Keratinocyte (primary cell): ENCODE data around the gene KRT38. TPM values are rescaled to one million over a fixed set of nuclear protein-coding genes. Genes with fewer than 3 reads are reported as not detected.

ENCODE experiments used
- DNase-seq: peaks from one replicate; pipeline ENCODE4 v3.0.0-alpha.2; 2011; ENCODE audit warnings: low read depth, missing footprints, low spot score
- FAIRE-seq: peaks from 2 replicates; lab custom pipeline; 2011; peaks lifted over from hg19 to GRCh38; lab: Jason Lieb, UNC
- H2AFZ ChIP-seq: 2 replicates; pipeline ENCODE4 v1.6.0; 2012; ENCODE audit warnings: low read length, control low read depth, inconsistent platforms; ENCODE audit not compliant: control insufficient read depth
- H3K27ac ChIP-seq: 2 replicates; pipeline ENCODE4 v1.5.1; 2011; ENCODE audit warnings: low read length; ENCODE audit not compliant: control insufficient read depth, insufficient read depth
- H3K27me3 ChIP-seq: 3 replicates; pipeline ENCODE4 v1.6.0; 2011; ENCODE audit warnings: low read length; ENCODE audit not compliant: control insufficient read depth, insufficient read depth; ENCODE audit errors: extremely low read depth
- H3K36me3 ChIP-seq, 2 experiments: 2 replicates in 1 of 2; 3 replicates in 1 of 2; pipeline ENCODE4 v1.5.1; 2011; ENCODE audit warnings: low read length in 2 of 2, mild to moderate bottlenecking in 1 of 2; ENCODE audit not compliant: control insufficient read depth in 2 of 2, insufficient read depth in 2 of 2; ENCODE audit errors: extremely low read depth in 1 of 2
- H3K4me1 ChIP-seq: 3 replicates; pipeline ENCODE4 v1.5.1; 2011; ENCODE audit warnings: low read length; ENCODE audit not compliant: control insufficient read depth, insufficient read depth; ENCODE audit errors: extremely low read depth
- H3K4me2 ChIP-seq: 3 replicates; pipeline ENCODE4 v1.6.0; 2011; ENCODE audit warnings: low read depth, low read length; ENCODE audit not compliant: control insufficient read depth, insufficient read depth; ENCODE audit errors: extremely low read depth
- H3K4me3 ChIP-seq, 3 experiments: fragments of 200-600 bp in 1 of 3; sonication (generic) in 1 of 3; 2 replicates in 2 of 3; 3 replicates in 1 of 3; pipeline ENCODE4 v1.5.1; 2011 to 2016; ENCODE audit warnings: low read length in 3 of 3, mild to moderate bottlenecking in 3 of 3, control low read depth in 2 of 3, inconsistent platforms in 1 of 3, low read depth in 1 of 3, mixed read lengths in 1 of 3, mixed run types in 1 of 3, moderate library complexity in 1 of 3; ENCODE audit not compliant: control insufficient read depth in 2 of 3, insufficient read depth in 2 of 3; ENCODE audit errors: extremely low read depth in 1 of 3
- H3K79me2 ChIP-seq: 2 replicates; pipeline ENCODE4 v1.6.0; 2012; ENCODE audit warnings: low read length; ENCODE audit not compliant: control insufficient read depth, insufficient read depth
- H3K9ac ChIP-seq: 3 replicates; pipeline ENCODE4 v1.6.0; 2011; ENCODE audit warnings: low read length; ENCODE audit not compliant: control insufficient read depth, insufficient read depth; ENCODE audit errors: extremely low read depth
- H3K9me1 ChIP-seq: 3 replicates; pipeline ENCODE4 v1.6.0; 2011; ENCODE audit warnings: low read length; ENCODE audit not compliant: control insufficient read depth, insufficient read depth; ENCODE audit errors: extremely low read depth
- H3K9me3 ChIP-seq: 2 replicates; pipeline ENCODE4 v1.5.1; 2012; ENCODE audit warnings: low read depth, low read length; ENCODE audit not compliant: control insufficient read depth
- H4K20me1 ChIP-seq: 3 replicates; pipeline ENCODE4 v1.6.0; 2011; ENCODE audit warnings: low read length; ENCODE audit not compliant: control insufficient read depth, insufficient read depth; ENCODE audit errors: extremely low read depth
- EZH2 ChIP-seq: IDR thresholded peaks from one replicate; pipeline ENCODE4 v1.6.1; 2012; ENCODE audit warnings: inconsistent platforms, mild to moderate bottlenecking, low read length, moderate library complexity
- dilution Hi-C: fragments of 300-500 bp; cut with MboI; formaldehyde crosslinking; loops from one replicate; pipeline ENCODE4 v1.7.0; 2020; ENCODE audit warnings: low sequenced_read_pairs; ENCODE audit not compliant: extremely low pct_ligation_motif_present
- polyA plus RNA-seq, 5 experiments: library from polyadenylated mRNA; depleted of rRNA in 3 of 5; stranded (reverse) in 3 of 5; stranded (forward) in 1 of 5; unstranded in 1 of 5; fragments of >200 nt; gene quantifications; 1 replicate in 1 of 5; 2 replicates in 3 of 5; 3 replicates in 1 of 5; pipeline versions ENCODE4 v1.2.1 to v1.2.3, GENCODE V29; 2011 to 2012; ENCODE audit warnings: missing spikeins in 2 of 5, low read depth in 1 of 5, low replicate concordance in 1 of 5
- TF ChIP-seq, protein P1 (sequence below), 3 experiments: IDR thresholded peaks in 1 of 3; conservative IDR thresholded peaks in 1 of 3; optimal IDR thresholded peaks in 1 of 3; 2 replicates in 2 of 3; 3 replicates in 1 of 3; pipeline versions ENCODE3 to v1.5.1; 2011; ENCODE audit warnings: low read length in 3 of 3, mild to moderate bottlenecking in 3 of 3, moderate library complexity in 2 of 3, control low read depth in 1 of 3, inconsistent platforms in 1 of 3; ENCODE audit not compliant: insufficient read depth in 2 of 3; ENCODE audit errors: extremely low read depth in 1 of 3

The KRT38 gene
- polyA plus RNA-seq, 1 donor (not counting 4 experiments of a cell fraction or from before 2014, with no cell fraction given) = not detected

GRCh38 chr17:41462705-41463104, 21.9 kb upstream of the KRT38 start:
- peaks cover 16% of the 10 kb centered on the region for H3K4me1 ChIP-seq
- H3K27me3 ChIP-seq = no peaks in the 10 kb centered on the region
- DNase-seq = no peak
- no peak overlapping the region for H3K27ac ChIP-seq
- FAIRE-seq = no peak
- no peaks in the 10 kb centered on the region for H3K9me1 ChIP-seq
- H3K4me2 ChIP-seq = no peak overlapping the region
- H2AFZ ChIP-seq = no peak overlapping the region
- H3K36me3 ChIP-seq = no peaks in the 10 kb centered on the region
- no peaks in the 10 kb centered on the region for H4K20me1 ChIP-seq
- no peak overlapping the region for H3K9ac ChIP-seq
- dilution Hi-C loops = no loop called here
- no peaks in the 10 kb centered on the region for H3K79me2 ChIP-seq
- H3K4me3 ChIP-seq = no peak overlapping the region
- TF ChIP-seq, protein P1, sequence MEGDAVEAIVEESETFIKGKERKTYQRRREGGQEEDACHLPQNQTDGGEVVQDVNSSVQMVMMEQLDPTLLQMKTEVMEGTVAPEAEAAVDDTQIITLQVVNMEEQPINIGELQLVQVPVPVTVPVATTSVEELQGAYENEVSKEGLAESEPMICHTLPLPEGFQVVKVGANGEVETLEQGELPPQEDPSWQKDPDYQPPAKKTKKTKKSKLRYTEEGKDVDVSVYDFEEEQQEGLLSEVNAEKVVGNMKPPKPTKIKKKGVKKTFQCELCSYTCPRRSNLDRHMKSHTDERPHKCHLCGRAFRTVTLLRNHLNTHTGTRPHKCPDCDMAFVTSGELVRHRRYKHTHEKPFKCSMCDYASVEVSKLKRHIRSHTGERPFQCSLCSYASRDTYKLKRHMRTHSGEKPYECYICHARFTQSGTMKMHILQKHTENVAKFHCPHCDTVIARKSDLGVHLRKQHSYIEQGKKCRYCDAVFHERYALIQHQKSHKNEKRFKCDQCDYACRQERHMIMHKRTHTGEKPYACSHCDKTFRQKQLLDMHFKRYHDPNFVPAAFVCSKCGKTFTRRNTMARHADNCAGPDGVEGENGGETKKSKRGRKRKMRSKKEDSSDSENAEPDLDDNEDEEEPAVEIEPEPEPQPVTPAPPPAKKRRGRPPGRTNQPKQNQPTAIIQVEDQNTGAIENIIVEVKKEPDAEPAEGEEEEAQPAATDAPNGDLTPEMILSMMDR (optimal IDR thresholded peaks at IDR 0.05 in 1 of 3, IDR thresholded peaks at IDR 0.05 in 1 of 3, conservative IDR thresholded peaks at IDR 0.05 in 1 of 3; ENCODE audit: extremely low read depth in 1 of 3, insufficient read depth in 2 of 3, low read length in 3 of 3) = no peak
- TF ChIP-seq EZH2 = no peak
- H3K9me3 ChIP-seq = no peaks in the 10 kb centered on the region

DNA sequence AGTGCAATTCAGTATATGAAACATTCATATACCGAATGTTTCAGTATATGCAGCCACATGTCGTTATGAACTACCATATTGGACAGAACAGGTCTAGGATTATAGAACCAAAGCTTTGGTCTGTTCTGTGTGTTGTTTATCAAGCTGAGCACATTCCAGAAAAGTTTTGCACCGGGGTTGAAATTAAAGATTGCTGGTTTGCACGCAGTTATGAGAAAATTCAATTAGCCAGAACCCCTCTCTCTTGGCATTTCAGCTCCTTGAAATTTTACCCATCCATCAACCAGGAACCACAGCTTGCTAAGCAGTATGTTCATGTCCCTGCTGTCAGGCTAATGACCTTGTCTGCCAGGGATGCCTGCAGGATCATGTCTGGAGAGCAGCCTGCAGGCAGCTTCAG, 16.9 kb upstream of the KRT38 start:
- Histone ChIP-seq H3K79me2 (no peaks in the 10 kb centered on the region), H3K9me1 (no peaks in the 10 kb centered on the region), H3K4me3 (no peak overlapping the region), H3K4me1 (peaks cover 3% of the 10 kb centered on the region), H3K9me3 (no peaks in the 10 kb centered on the region), H2AFZ (no peak overlapping the region), H3K36me3 (no peaks in the 10 kb centered on the region), H3K27ac (no peak overlapping the region), H3K4me2 (no peak overlapping the region), H3K9ac (no peak overlapping the region), H4K20me1 (no peaks in the 10 kb centered on the region), H3K27me3 (no peaks in the 10 kb centered on the region)
- no peak for DNase-seq
- dilution Hi-C loops = no loop called here
- peak; percentile 5 for FAIRE-seq
- TF ChIP-seq, protein P1 (optimal IDR thresholded peaks at IDR 0.05 in 1 of 3, IDR thresholded peaks at IDR 0.05 in 1 of 3, conservative IDR thresholded peaks at IDR 0.05 in 1 of 3; ENCODE audit: extremely low read depth in 1 of 3, insufficient read depth in 2 of 3, low read length in 3 of 3) = no peak
- no peak for TF ChIP-seq EZH2
